Kidney (tissue), 14 donors: Measurements from ENCODE around the gene TNIP1. TPM values are rescaled to one million over a fixed set of nuclear protein-coding genes. Genes with fewer than 3 reads are reported as not detected.

Source experiments
- DNase-seq, 5 donors: peaks; one replicate each; pipeline ENCODE4 v3.0.0-alpha.2; 2013 to 2020
- FAIRE-seq: peaks from 2 replicates; lab custom pipeline; 2012; peaks lifted over from hg19 to GRCh38; lab: Jason Lieb, UNC
- H3K27ac ChIP-seq, 2 donors: one replicate each; pipeline ENCODE4 v1.7.0; 2013; ENCODE audit warnings: low read depth in 2 of 2, low read length in 2 of 2, inconsistent platforms in 1 of 2
- H3K27me3 ChIP-seq: one replicate; pipeline ENCODE4 v1.7.1; 2013; ENCODE audit warnings: low read length, inconsistent platforms; ENCODE audit not compliant: control insufficient read depth, insufficient read depth
- H3K36me3 ChIP-seq, 3 donors: one replicate each; pipeline versions ENCODE4 v1.7.0 to v1.7.1; 2013; ENCODE audit warnings: low read length in 3 of 3, control low read depth in 1 of 3, inconsistent platforms in 1 of 3; ENCODE audit not compliant: insufficient read depth in 3 of 3, control insufficient read depth in 2 of 3
- H3K4me1 ChIP-seq, 3 donors: one replicate each; pipeline versions ENCODE4 v1.7.0 to v1.7.1; 2013; ENCODE audit warnings: low read length in 3 of 3, inconsistent platforms in 1 of 3, low read depth in 1 of 3; ENCODE audit not compliant: control insufficient read depth in 2 of 3, insufficient read depth in 2 of 3
- H3K4me3 ChIP-seq, 3 donors: one replicate each; pipeline versions ENCODE4 v1.7.0 to v1.8.1; 2013; ENCODE audit warnings: low read length in 3 of 3, control low read depth in 1 of 3, inconsistent platforms in 1 of 3
- H3K9ac ChIP-seq, 3 donors: one replicate each; pipeline versions ENCODE4 v1.7.0 to v1.7.1; 2013; ENCODE audit warnings: low read length in 3 of 3, control low read depth in 1 of 3, inconsistent platforms in 1 of 3
- H3K9me3 ChIP-seq, 3 donors: one replicate each; pipeline versions ENCODE4 v1.7.0 to v1.7.1; 2013; ENCODE audit warnings: low read length in 3 of 3, control low read depth in 1 of 3, inconsistent platforms in 1 of 3; ENCODE audit not compliant: control insufficient read depth in 2 of 3, insufficient read depth in 1 of 3
- CTCF ChIP-seq: IDR thresholded peaks from 3 replicates; pipeline ENCODE4 v1.5.1; 2012; ENCODE audit warnings: mild to moderate bottlenecking, moderate library complexity, borderline replicate concordance; ENCODE audit not compliant: insufficient read depth; ENCODE audit errors: extremely low read depth
- intact Hi-C: fragments of 100-400 bp; cut with DNase I; formaldehyde crosslinking; loops from one replicate; pipeline ENCODE4 v1.11.1; 2022
- polyA plus RNA-seq: library from polyadenylated mRNA; stranded (reverse); fragments of 350-450 nt; fragmentation: Illumina TruSeq; extraction: RNeasy Lipid Tissue Mini Kit (QIAGEN cat#74804); gene quantifications from one replicate; pipeline ENCODE4 v1.2.3, GENCODE V29; 2014; ENCODE audit warnings: low read depth, low replicate concordance; ENCODE audit not compliant: insufficient read depth
- total RNA-seq: library from RNA; stranded (reverse); fragmentation: NEBNext Ultra II Directional; extraction: Animal tissue kit (Norgen Biotek cat#: 25700); gene quantifications from one replicate; pipeline ENCODE4 v1.2.1, GENCODE V29; 2021
- donor health status: control.
- donor health status: control.
- donor health status: control.
- donor health status: control.
- donor health status: control.
- donor health status: DM: yes; HTN: yes; CAD: no.
- donor health status: Normal renal cell carcinoma (clear cell type).

The TNIP1 gene
- total and polyA plus RNA-seq, 2 donors from 2014 or later, result 109 to 132 TPM

GRCh38 chr5:151060742-151061141 is 20.1 kb downstream of the TNIP1 start:
- no peaks in the 10 kb centered on the region for H3K9me3 ChIP-seq
- peaks cover 0 to 53% (median 52%) of the 10 kb centered on the region in 3 donors for H3K4me1 ChIP-seq
- H3K9ac ChIP-seq, result peak overlapping the region in 1 of 3 donors; percentile 10
- H3K27me3 ChIP-seq, result no peaks in the 10 kb centered on the region
- intact Hi-C loops, result loop anchor here (5.0 kb wide), 1 partner anchor 42 kb away; no protein-coding TSS in a partner anchor
- peaks cover 0 to 67% (median 33%) of the 10 kb centered on the region in 3 donors for H3K36me3 ChIP-seq
- FAIRE-seq (no peak), DNase-seq (peak in 1 of 5 donors; percentile 85)
- H3K27ac ChIP-seq, result peak overlapping the region; percentile 42 to 71
- TF ChIP-seq CTCF, result no peak
- no peak overlapping the region for H3K4me3 ChIP-seq

GRCh38 chr5:151058891-151059489 is 21.8 kb downstream of the TNIP1 start:
- DNase-seq (no peak), FAIRE-seq (no peak)
- no peaks in the 10 kb centered on the region for H3K9me3 ChIP-seq
- peaks cover 0 to 74% (median 42%) of the 10 kb centered on the region in 3 donors for H3K36me3 ChIP-seq
- H3K27ac ChIP-seq, result peak overlapping the region; percentile 58 to 71
- H3K4me1 ChIP-seq, result peaks cover 0 to 42% (median 38%) of the 10 kb centered on the region in 3 donors
- intact Hi-C loops, result no loop called here
- H3K9ac ChIP-seq, result peak overlapping the region in 1 of 3 donors; percentile 13
- TF ChIP-seq CTCF, result peak; percentile 9
- H3K4me3 ChIP-seq, result no peak overlapping the region
- H3K27me3 ChIP-seq, result no peaks in the 10 kb centered on the region

- no peak for TF ChIP-seq CTCF
- FAIRE-seq (no peak), DNase-seq (no peak)
- peaks cover 0 to 35% (median 31%) of the 10 kb centered on the region in 3 donors for H3K4me1 ChIP-seq
- no peaks in the 10 kb centered on the region for H3K27me3 ChIP-seq
- intact Hi-C loops, result no loop called here
- no peaks in the 10 kb centered on the region for H3K9me3 ChIP-seq
- no peak overlapping the region for H3K9ac ChIP-seq
- H3K4me3 ChIP-seq, result no peak overlapping the region
- peaks cover 0 to 81% (median 45%) of the 10 kb centered on the region in 3 donors for H3K36me3 ChIP-seq
- no peak overlapping the region for H3K27ac ChIP-seq
Measured at GRCh38 chr5:151058301-151058700, 22.5 kb downstream of the TNIP1 start.
